Cerebellar nuclear complex (tissue), 1 donor: ENCODE data around the gene UVSSA.
"Not testable (repeated sequence)": the region's sequence is repeated elsewhere in the genome, so short reads cannot be mapped to it uniquely, and the experiment has no call there.

Source experiments
- DNase-seq, 2 experiments: peaks; one replicate each; lab custom pipeline; 2025; lab: John Stamatoyannopoulos, UW

The UVSSA gene

DNA sequence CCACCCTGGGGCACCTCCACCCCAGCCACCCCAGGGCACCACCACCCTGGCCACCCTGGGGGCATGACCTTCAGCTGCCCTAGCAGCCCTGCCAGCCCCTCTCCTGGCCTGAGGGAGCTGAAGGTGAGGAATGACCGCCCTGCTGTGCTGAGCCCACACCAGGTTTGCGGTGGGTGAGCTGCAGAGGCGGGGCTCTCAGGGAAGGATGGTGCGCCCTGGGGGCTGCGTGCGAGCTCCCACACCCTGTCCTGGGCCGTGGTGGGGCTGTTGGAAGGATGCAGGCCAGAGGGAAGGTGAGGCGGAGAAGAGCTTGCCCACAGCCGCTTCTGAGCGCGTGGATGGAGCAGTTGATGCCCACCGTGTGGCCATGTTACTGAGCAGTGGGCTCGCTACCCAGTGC lies 17.7 kb downstream of the UVSSA start:
- DNase-seq, result no peak

DNA sequence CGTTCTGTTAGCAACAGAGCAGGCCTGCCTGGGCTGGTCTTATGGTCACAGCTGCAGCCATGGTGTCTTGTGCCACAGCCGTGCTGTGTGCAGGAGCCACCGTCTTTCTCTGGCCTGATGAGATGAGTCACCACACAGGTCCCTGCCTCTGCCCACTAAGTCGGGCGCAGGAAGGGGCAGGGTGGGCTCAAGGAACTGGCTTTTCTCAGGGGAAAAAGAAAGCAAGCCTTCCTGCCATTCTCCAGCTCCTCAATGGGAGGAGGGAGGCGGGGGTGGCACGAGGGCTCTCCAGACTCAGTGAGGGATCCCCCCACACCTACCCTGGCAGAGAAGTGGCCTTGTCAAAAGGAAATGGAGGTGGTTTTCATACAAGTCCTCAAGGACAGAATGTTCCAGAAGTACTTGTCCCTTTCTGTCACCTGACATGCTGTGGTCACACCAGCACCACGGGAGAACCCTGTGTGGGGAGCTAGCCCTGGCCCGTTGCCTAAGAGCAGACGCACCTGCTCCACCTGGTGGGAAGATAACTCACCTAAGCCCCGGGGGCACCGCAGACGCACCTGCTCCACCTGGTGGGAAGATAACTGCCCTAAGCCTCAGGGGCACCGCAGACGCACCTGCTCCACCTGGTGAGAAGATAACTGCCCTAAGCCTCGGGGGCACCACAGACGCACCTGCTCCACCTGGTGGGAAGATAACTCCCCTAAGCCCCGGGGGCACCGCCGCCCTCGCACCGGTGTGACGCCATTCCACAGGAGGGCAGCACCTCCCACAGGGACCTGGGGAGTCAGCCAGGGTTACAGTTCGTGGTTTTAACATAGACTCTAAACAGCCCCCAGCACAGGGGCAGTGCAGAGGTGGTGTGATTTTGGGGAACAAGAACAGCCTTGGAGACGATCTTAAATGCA lies 18.5 kb downstream of the UVSSA start:
- DNase-seq, result no peak

GRCh38 chr4:1366371-1367229 lies 19.6 kb downstream of the UVSSA start:
- DNase-seq, result no peak

DNA sequence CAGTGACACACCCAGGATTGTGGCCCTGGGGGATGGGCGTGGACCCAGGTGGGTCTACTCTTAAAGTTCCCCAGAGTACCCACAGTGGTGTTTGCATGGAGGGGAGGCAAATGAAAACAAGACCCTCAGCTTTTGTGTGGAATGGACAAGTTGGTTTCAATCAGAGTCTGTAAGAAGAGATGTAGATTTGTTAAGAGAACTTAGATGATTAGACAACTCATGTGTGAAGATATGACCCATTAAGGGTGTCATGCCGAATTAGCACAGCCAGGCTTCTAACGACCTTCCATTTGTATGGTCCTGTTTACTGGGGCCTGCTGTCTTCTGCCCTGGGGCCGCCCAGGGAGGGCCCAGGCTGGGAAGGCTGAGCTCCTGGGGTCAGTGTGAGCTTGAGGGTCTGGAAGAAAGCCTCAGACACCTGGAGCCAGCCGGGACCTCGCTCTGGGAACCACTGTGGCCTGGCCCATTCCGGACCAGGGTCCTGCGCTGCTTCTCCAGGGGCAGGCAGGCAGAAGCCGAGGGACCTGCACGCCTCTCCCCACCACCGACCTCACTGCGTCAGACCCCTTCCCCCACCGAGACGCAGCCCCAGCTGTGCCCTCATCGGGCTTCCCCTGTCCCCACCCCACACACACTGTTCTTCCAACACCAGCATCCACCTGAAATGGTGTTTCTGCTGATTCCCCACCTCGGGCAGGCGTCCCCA lies 20.4 kb downstream of the UVSSA start:
- no peak for DNase-seq

- DNase-seq, result no peak
Measured at GRCh38 chr4:1367936-1368289, 20.9 kb downstream of the UVSSA start.

DNA sequence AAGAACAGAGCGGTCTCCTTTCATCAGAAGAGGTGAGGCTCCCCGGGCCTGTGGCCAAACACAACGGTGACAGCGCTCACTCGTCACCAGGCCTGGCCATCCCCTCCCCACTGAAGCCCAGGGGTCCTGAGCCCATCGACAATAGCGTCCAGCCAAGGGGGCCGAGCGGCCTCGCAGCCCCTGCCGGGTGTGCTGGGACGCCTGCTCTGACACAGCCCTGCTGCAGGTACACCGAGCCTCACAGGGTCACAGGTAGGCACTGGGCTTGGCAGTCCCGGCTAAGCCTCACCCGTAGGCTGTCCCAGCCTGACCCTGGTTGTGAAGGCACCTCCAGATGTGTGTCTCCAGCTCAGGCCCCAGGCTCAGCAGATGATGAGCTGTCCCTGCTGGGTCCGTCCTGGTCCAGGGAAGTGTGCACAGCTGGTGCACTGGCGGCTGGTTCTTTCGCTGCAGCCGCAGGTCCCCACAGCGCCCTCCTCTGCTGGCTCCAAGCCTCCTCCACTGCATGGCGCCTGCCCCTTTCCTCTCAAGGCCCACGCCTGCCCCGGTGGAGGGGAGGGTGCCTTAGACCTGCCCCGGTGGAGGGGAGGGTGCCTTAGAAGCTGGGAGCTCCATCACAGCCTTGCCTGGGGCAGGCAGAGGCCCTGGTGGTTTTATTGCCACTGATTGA lies 21.5 kb downstream of the UVSSA start:
- no peak for DNase-seq

DNA sequence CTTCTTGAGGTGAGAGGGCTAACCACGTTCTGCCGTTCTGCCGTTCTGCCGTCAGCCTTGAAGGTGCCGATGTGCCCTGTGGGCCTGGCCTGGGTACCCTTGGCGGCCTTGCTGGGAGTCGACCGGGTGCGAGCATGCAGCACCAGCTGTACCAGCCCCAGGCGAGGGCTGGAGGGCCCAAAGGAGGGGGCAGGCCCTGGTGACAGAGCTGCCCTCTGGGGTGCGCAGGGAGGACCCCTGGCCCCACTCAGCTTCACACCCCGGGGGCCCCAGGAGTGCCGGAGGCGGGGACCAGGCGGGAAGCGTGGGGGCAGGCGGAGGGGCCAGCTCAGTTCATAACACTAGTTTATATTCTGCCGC lies 22.1 kb downstream of the UVSSA start:
- DNase-seq, result no peak

GRCh38 chr4:1369479-1370079 lies 22.6 kb downstream of the UVSSA start:
- no peak for DNase-seq

DNA sequence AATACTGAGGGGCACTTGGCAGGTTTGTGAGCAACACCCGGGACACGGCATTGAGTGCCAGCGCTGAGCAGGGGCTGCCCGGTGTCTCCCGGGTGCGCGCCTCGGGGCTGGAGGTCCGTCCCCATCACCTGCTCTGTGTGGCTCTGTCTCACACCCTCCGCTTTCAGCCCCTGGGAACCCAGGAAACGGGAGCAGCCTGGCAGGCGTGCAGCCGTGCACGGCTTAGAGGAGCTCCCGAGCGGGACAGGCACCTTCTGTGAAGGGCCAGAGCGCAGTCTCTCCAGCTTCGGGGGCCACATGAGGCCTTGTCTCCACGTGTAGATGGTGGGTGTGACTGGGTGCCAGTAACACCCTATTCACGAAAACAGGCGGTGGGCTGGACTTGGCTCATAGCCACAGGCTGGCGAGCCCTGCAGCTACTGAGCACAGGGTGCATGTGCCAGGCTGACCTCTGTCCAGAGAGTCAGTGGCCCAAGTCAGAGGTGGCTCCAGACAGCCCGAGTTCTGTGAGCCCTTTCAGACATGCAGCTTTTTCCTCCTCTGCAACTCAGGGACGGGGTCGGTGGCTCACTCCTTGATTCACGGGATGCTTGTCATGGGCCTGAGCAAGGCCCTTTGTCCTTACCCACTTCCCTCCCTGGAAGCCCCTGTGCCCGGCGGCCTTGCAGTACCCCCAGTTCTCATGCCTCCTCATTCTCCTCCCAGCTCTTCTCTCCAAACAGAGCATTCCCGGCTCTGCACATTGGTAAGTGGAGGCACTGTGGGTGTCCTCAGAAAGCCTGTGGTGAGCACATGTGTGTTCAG lies 23.5 kb downstream of the UVSSA start:
- no peak for DNase-seq

GRCh38 chr4:1371176-1372165 lies 24.5 kb downstream of the UVSSA start:
- no peak for DNase-seq

DNA sequence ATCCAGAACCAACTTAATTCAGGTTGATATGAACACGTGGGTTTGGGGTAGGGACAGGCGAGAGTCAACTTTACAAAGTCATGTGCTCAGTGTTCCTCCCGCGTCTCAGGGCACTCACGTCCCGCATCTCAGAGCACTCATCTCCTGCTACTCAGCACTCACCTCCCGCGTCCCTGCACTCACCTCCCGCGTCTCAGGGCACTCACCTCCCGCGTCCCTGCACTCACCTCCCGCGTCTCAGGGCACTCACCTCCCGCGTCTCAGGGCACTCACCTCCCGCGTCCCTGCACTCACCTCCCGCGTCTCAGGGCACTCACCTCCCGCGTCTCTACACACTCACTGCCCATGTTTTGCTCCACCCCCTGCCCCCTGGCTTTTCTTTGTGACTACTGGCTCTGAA lies 25.6 kb downstream of the UVSSA start:
- DNase-seq, result not testable (repeated sequence)

DNA sequence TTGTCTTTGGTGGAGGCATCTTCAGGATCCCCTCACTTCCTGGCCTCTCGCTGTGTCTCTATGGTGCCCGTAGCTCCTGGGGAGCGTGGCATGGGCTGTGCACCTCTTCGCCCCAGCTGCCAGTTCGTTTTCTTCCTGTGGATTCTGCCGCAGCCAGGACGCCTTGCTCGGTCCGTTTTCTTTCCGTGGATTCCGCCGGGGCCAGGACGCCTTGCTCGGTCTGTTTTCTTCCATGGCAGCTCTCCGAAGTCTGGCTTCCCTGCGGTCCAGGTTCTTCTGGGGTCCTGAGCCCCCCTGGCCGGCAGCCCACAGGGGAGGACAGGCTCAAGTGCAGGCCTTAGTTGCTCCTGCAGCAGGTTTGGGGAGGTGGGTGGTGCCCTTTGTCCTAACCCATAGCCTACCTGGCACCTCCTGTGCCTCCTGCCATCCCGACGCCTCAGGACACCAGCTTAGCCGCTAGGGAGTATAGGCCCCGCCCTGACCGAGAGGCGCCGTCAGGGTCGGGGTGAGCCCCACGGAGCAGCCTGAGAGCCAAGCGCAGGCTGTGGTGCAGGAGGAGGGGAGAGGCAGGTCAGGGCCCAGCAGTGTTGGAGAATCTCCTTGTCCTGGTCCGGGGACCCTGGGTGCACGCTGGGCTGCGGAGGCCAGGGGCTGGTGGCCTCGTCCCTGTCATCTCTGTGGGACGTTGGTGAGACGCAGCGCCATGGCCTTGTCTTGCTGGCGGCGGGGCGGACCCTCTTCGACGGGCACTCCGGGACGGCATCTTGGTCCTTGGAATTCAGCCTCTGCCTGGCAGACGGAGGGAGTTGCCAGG lies 27.1 kb downstream of the UVSSA start:
- no peak for DNase-seq

- DNase-seq, result no peak
Measured at GRCh38 chr4:1374706-1375045, 27.7 kb downstream of the UVSSA start.

GRCh38 chr4:1375051-1375721 lies 28.2 kb downstream of the UVSSA start:
- DNase-seq, result no peak

DNA sequence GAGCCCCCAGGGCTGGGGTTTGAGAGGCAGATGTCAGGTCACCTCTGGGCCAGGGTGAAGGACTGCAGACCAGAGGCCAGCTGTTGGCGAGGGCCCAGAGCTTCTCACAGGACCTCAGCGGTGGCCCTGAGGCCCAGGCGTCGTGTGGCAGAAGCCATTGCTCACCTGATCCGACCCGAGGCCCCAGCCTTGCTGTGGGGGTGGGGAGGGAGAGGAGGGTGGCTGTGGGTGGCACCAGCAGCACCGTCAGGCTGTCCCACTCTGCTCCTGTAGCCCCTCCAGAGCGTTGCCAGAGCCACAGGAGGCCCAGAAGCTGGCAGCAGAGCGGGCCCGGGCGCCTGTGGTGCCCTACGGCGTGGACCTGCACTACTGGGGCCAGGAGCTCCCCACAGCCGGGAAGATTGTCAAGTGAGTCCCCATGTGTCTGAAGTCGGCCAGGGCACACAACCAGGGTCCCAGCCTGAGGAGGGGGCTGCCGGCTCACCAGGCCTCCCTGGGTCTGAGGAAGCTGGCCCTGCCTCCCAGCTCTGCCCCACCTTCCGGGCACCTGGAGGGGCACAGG lies 28.8 kb downstream of the UVSSA start:
- no peak for DNase-seq

DNA sequence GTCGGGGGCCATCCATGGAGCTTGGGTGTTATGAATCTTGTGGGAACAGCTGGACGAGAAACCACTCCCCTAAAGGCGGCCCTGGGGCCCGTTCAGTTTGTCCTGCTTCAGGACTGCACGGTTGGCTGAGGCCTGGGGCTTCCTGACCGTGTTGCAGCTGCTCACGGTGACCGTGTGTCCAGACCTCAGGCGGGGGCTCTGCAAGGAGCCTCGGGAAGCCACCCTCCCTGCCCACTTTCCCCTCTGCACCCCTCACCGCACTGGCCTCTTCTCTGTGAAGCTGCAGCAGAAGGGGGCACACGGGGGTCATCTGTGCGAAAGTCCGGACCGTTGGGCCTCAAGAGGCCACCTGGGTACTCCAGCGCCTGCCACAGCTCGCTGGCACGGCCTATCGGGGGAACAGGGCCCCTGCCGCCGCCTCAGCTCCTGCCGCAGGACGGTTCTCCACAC lies 29.4 kb downstream of the UVSSA start:
- DNase-seq, result no peak

DNA sequence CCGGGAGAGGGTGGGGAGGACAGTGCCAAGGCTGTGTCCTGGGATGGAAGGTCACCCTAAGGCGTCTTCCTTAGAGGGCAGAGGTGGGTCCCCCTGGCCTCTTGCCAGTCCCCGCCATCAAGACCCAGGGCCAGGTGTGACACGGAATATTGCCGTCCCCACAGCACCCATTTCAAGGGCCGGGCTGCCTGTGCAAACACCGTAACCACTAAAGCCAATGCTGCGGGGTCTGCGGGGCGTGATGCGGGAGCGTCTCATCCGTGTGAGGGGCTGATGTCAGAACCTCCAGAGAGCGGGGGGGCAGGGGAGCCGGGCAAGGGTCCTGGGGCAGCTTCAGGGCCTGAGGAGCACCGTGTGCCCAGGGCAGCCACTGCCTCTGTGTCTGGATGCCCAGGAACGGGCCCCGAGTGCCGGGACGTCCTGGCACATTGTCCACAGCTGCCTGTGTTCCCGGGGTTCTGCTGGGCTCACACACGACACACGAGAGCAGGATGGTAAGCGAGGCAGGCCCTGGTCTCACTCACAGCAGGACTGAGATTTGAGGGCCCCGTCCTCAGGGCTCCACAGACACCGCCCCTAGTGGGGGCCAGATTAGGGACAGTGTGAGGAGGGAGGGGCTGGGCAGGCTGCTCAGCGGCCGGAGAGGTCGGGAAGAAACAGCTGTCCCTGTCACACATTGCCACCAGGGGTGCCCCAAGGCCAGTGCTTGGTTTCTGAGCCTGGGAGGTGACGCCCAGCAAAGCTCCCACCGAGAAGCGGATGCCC lies 30.0 kb downstream of the UVSSA start:
- no peak for DNase-seq
